GM21786 (cell line): Measurements from ENCODE around the gene MAPKBP1.

Source experiments
- ATAC-seq: cut with Tn5 transposase; IDR thresholded peaks from one replicate; pipeline ENCODE4 v1.9.1; 2021; ENCODE audit not compliant: unreplicated experiment

The MAPKBP1 gene

GRCh38 chr15:41866263-41866703 is 92.0 kb downstream of the MAPKBP1 start:
- ATAC-seq, result no peak

- no peak for ATAC-seq
These were observed 92.7 kb downstream of the MAPKBP1 start for GRCh38 chr15:41866872-41867579.

- ATAC-seq, result no peak
These were observed 94.0 kb downstream of the MAPKBP1 start for GRCh38 chr15:41868321-41868720.

GRCh38 chr15:41869770-41870688 is 95.7 kb downstream of the MAPKBP1 start:
- no peak for ATAC-seq

- ATAC-seq, result no peak
These were observed 96.4 kb downstream of the MAPKBP1 start for GRCh38 chr15:41870689-41871081.

GRCh38 chr15:41871175-41871905 is 97.1 kb downstream of the MAPKBP1 start:
- no peak for ATAC-seq

GRCh38 chr15:41872166-41872747 is 98.0 kb downstream of the MAPKBP1 start:
- ATAC-seq, result no peak

- no peak for ATAC-seq
These were observed 99.4 kb downstream of the MAPKBP1 start for GRCh38 chr15:41873711-41874110.

GRCh38 chr15:41874736-41875135 is 100.5 kb downstream of the MAPKBP1 start:
- ATAC-seq, result no peak

- ATAC-seq, result no peak
These were observed 101.7 kb downstream of the MAPKBP1 start for GRCh38 chr15:41876007-41876406.

GRCh38 chr15:41876689-41877088 is 102.4 kb downstream of the MAPKBP1 start:
- no peak for ATAC-seq
